Measurements from ENCODE around the gene SLC41A3. TPM values are rescaled to one million over a fixed set of nuclear protein-coding genes. Genes with fewer than 3 reads are reported as not detected.

Gene SLC41A3
- total RNA-seq, 1 donor from 2014 or later: 62.9 TPM

DNA sequence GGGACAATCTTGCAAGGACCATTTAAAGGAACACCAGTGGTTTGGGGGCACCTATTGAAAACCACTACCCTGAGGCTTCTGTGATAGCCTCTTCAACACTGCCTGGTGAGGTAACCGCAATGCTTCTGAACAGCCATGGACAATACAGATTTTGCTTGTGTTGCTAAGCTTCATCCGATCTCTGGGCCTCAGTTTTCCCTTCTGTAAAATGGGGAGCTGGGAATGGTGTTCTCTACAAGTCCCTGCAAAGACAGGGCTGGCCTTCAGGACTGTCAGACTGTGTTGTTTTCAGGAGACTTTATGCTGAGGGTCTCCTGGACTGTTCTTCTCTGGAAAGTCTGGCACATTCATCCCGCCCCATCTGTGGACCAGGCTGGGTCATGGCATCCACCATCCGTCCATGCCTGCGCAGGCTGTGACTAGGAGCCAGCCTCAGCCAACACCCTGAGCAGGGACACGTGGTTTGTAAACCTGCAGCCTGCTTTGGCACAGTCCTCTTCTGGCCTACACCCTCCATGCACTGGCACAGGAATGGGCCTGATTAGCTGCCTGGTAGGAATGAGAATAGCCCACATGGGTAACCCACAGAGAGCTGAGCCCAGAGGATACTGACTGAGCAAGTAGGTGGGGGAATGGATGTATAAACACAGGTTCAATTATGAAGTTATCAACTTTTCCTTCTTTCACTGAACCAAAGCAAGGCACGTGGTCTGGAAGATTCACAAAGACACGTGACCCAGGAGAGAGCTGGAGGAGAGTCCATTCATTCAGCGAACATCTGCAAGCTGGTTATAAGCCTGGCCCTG, 59.7 kb downstream of the SLC41A3 start:
- no peak overlapping the region for H3K27ac ChIP-seq
- no peaks in the 10 kb centered on the region for H3K27me3 ChIP-seq
- intact Hi-C loops (cut with DNase I): no loop called here
- DNase-seq (ENCODE audit: extremely low spot score in 2 of 2): peak; percentile 71 to 88
- no peaks in the 10 kb centered on the region for H3K4me1 ChIP-seq
- no peak overlapping the region for H3K4me3 ChIP-seq
- H3K36me3 ChIP-seq: peaks cover 0 to 26% of the 10 kb centered on the region in 2 donors
- H3K9me3 ChIP-seq: peaks cover 6% of the 10 kb centered on the region
- TF ChIP-seq, protein P1, sequence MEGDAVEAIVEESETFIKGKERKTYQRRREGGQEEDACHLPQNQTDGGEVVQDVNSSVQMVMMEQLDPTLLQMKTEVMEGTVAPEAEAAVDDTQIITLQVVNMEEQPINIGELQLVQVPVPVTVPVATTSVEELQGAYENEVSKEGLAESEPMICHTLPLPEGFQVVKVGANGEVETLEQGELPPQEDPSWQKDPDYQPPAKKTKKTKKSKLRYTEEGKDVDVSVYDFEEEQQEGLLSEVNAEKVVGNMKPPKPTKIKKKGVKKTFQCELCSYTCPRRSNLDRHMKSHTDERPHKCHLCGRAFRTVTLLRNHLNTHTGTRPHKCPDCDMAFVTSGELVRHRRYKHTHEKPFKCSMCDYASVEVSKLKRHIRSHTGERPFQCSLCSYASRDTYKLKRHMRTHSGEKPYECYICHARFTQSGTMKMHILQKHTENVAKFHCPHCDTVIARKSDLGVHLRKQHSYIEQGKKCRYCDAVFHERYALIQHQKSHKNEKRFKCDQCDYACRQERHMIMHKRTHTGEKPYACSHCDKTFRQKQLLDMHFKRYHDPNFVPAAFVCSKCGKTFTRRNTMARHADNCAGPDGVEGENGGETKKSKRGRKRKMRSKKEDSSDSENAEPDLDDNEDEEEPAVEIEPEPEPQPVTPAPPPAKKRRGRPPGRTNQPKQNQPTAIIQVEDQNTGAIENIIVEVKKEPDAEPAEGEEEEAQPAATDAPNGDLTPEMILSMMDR (IDR thresholded peaks at IDR 0.05): no peak
- TF ChIP-seq POLR2A (IDR thresholded peaks at IDR 0.05) (no peak), POLR2AphosphoS5 (IDR thresholded peaks at IDR 0.05; ENCODE audit: insufficient read depth in 1 of 2, low read depth in 1 of 2) (no peak)

GRCh38 chr3:126023390-126023789, 60.5 kb downstream of the SLC41A3 start:
- H3K27me3 ChIP-seq: no peaks in the 10 kb centered on the region
- H3K9me3 ChIP-seq: peaks cover 5% of the 10 kb centered on the region
- no peak overlapping the region for H3K4me3 ChIP-seq
- no peaks in the 10 kb centered on the region for H3K4me1 ChIP-seq
- H3K36me3 ChIP-seq: peaks cover 0 to 20% of the 10 kb centered on the region in 2 donors
- TF ChIP-seq, protein P1 (IDR thresholded peaks at IDR 0.05): no peak
- no peak for TF ChIP-seq POLR2AphosphoS5 (IDR thresholded peaks at IDR 0.05; ENCODE audit: insufficient read depth in 1 of 2, low read depth in 1 of 2)
- TF ChIP-seq POLR2A (IDR thresholded peaks at IDR 0.05): no peak
- DNase-seq (ENCODE audit: extremely low spot score in 2 of 2): peak; percentile 44 to 84
- H3K27ac ChIP-seq: no peak overlapping the region
- intact Hi-C loops (cut with DNase I): no loop called here

GRCh38 chr3:126022741-126023359, 61.1 kb downstream of the SLC41A3 start:
- peak; percentile 65 to 70 for DNase-seq (ENCODE audit: extremely low spot score in 2 of 2)
- TF ChIP-seq POLR2AphosphoS5 (IDR thresholded peaks at IDR 0.05; ENCODE audit: insufficient read depth in 1 of 2, low read depth in 1 of 2): no peak
- TF ChIP-seq POLR2A (IDR thresholded peaks at IDR 0.05): no peak
- TF ChIP-seq, protein P1 (IDR thresholded peaks at IDR 0.05): no peak
- intact Hi-C loops (cut with DNase I): no loop called here
- Histone ChIP-seq H3K36me3 (peaks cover 0 to 14% of the 10 kb centered on the region in 2 donors), H3K4me1 (no peaks in the 10 kb centered on the region), H3K27ac (no peak overlapping the region), H3K27me3 (no peaks in the 10 kb centered on the region), H3K4me3 (no peak overlapping the region), H3K9me3 (no peaks in the 10 kb centered on the region)

GRCh38 chr3:126021702-126022101, 62.2 kb downstream of the SLC41A3 start:
- no peaks in the 10 kb centered on the region for H3K27me3 ChIP-seq
- intact Hi-C loops (cut with DNase I): no loop called here
- no peak overlapping the region for H3K4me3 ChIP-seq
- TF ChIP-seq, protein P1 (IDR thresholded peaks at IDR 0.05): no peak
- no peak overlapping the region for H3K27ac ChIP-seq
- DNase-seq (ENCODE audit: extremely low spot score in 2 of 2): no peak
- no peaks in the 10 kb centered on the region for H3K9me3 ChIP-seq
- H3K4me1 ChIP-seq: no peaks in the 10 kb centered on the region
- H3K36me3 ChIP-seq: peaks cover 0 to 11% of the 10 kb centered on the region in 2 donors

DNA sequence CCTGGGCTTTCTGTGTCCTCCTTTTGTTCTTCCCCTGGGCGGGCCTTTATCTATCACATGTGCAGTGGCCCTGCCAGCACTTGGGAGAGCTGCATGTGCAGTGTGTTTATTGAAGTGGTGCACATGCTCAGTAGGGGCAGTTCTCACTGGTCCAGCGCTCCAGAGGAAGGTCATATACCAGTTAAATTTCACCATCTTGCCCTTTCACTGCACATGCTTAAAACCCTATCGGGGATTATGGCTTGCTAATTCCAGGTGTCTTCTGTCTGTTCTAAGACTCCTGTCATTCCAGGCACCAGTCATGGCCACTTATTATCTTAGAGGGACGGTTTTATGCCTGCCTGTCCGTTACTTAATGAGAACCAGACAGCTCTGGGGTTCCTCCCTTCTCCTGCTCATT, 62.7 kb downstream of the SLC41A3 start:
- H3K4me1 ChIP-seq: no peaks in the 10 kb centered on the region
- no peaks in the 10 kb centered on the region for H3K27me3 ChIP-seq
- no peak overlapping the region for H3K4me3 ChIP-seq
- intact Hi-C loops (cut with DNase I): no loop called here
- no peak overlapping the region for H3K27ac ChIP-seq
- H3K36me3 ChIP-seq: peaks cover 0 to 13% of the 10 kb centered on the region in 2 donors
- DNase-seq (ENCODE audit: extremely low spot score in 2 of 2): peak in 1 of 2 donors; percentile 56
- no peaks in the 10 kb centered on the region for H3K9me3 ChIP-seq
- no peak for TF ChIP-seq POLR2AphosphoS5 (IDR thresholded peaks at IDR 0.05; ENCODE audit: insufficient read depth in 1 of 2, low read depth in 1 of 2)
- TF ChIP-seq, protein P1 (IDR thresholded peaks at IDR 0.05): no peak
